GM12878 (cell line): ENCODE results near the gene SEC11C. TPM values are rescaled to one million over a fixed set of nuclear protein-coding genes. Genes with fewer than 3 reads are reported as not detected.

Experiments
- ATAC-seq: fragments of 200-7000 bp; cut with Tn5 transposase; 3 replicates; pipeline ENCODE4 v1.9.1; 2020; ENCODE audit warnings: mild to moderate bottlenecking, moderate library complexity
- BruUV-seq: library from RNA; stranded (reverse); fragments of 400-500 nt; replicated peaks from 2 replicates; lab custom pipeline; 2021; lab: Mats Ljungman, UMichigan
- CTCF ChIA-PET: fragments of 300-600 bp; sonication (Branson Sonifier 250); formaldehyde crosslinking; extraction: SDS; loops from one replicate; lab custom pipeline; 2021; ENCODE audit warnings: inconsistent platforms; lab: Yijun Ruan, JAX
- POLR2A ChIA-PET: fragments of 350-600 bp; formaldehyde crosslinking; extraction: SDS; loops from one replicate; lab custom pipeline; 2021; ENCODE audit warnings: inconsistent platforms; lab: Charles Lee
- RAD21 ChIA-PET: fragments of 300-600 bp; sonication (Branson Sonifier 250); formaldehyde crosslinking; loops from one replicate; lab custom pipeline; 2023; ENCODE audit warnings: antibody characterized with exemption; ENCODE audit not compliant: unreplicated experiment; lab: Charles Lee
- SMC1A ChIA-PET: fragments of 300-600 bp; sonication (Branson Sonifier 250); formaldehyde crosslinking; loops from one replicate; lab custom pipeline; 2023; ENCODE audit not compliant: unreplicated experiment, uncharacterized antibody; lab: Charles Lee
- DNase-seq: peaks from one replicate; pipeline ENCODE4 v3.0.0-alpha.2; 2011; ENCODE audit warnings: low read depth, low spot score
- FAIRE-seq: peaks from 3 replicates; lab custom pipeline; 2011; peaks lifted over from hg19 to GRCh38; lab: Jason Lieb, UNC
- H2AFZ ChIP-seq: 2 replicates; pipeline ENCODE4 v1.6.0; 2011; ENCODE audit warnings: low read depth, low read length, control low read depth; ENCODE audit not compliant: control insufficient read depth
- H3K27ac ChIP-seq: 2 replicates; pipeline ENCODE4 v1.5.1; 2011; ENCODE audit warnings: control low read depth; ENCODE audit not compliant: control insufficient read depth, insufficient read depth
- H3K27me3 ChIP-seq, 2 experiments: replicated peaks in 1 of 2; 2 replicates each; pipeline versions ENCODE4 v1.6.0 to v1.6.1; 2011; ENCODE audit warnings: low read length in 1 of 2; ENCODE audit not compliant: control insufficient read depth in 2 of 2, insufficient read depth in 2 of 2
- H3K36me3 ChIP-seq, 2 experiments: 2 replicates each; pipeline ENCODE4 v1.5.1; 2011; ENCODE audit warnings: low read length in 1 of 2; ENCODE audit not compliant: control insufficient read depth in 2 of 2, insufficient read depth in 2 of 2
- H3K4me1 ChIP-seq: 2 replicates; pipeline ENCODE4 v1.6.1; 2011; ENCODE audit warnings: mild to moderate bottlenecking, low read length, moderate library complexity, mixed read lengths; ENCODE audit not compliant: control insufficient read depth, insufficient read depth
- H3K4me2 ChIP-seq: 2 replicates; pipeline ENCODE4 v1.6.0; 2011; ENCODE audit warnings: control low read depth; ENCODE audit not compliant: control insufficient read depth, insufficient read depth
- H3K4me3 ChIP-seq: fragments of 200-600 bp; sonication (generic); 2 replicates; pipeline ENCODE4 v1.5.1; 2016
- H3K79me2 ChIP-seq: 2 replicates; pipeline ENCODE4 v1.6.0; 2011; ENCODE audit warnings: low read length; ENCODE audit not compliant: control insufficient read depth, insufficient read depth
- H3K9ac ChIP-seq: 2 replicates; pipeline ENCODE4 v1.8.0; 2011; ENCODE audit warnings: low read length, control low read depth, mixed read lengths; ENCODE audit not compliant: control insufficient read depth, insufficient read depth
- H3K9me3 ChIP-seq: replicated peaks from 3 replicates; pipeline ENCODE4 v1.5.1; 2011; ENCODE audit warnings: mild to moderate bottlenecking, low read length; ENCODE audit not compliant: control insufficient read depth, insufficient read depth
- H4K20me1 ChIP-seq: 2 replicates; pipeline ENCODE4 v1.6.0; 2011; ENCODE audit not compliant: control insufficient read depth, insufficient read depth
- CHD1 ChIP-seq: IDR thresholded peaks from 2 replicates; pipeline ENCODE4 v1.6.1; 2012; ENCODE audit warnings: low read depth, low read length, improper control_type of control experiment
- CUX1 ChIP-seq: IDR thresholded peaks from 2 replicates; pipeline ENCODE4 v1.6.1; 2012; ENCODE audit warnings: improper control_type of control experiment, low read depth, low read length; ENCODE audit not compliant: insufficient replicate concordance
- JUNB ChIP-seq: IDR thresholded peaks from 2 replicates; pipeline ENCODE4 v1.6.1; 2016; ENCODE audit warnings: antibody characterized with exemption, mild to moderate bottlenecking
- SP1 ChIP-seq: IDR thresholded peaks from one replicate; pipeline ENCODE4 v1.6.1; 2011; ENCODE audit warnings: low read depth, low read length
- TCF12 ChIP-seq: IDR thresholded peaks from 2 replicates; pipeline ENCODE4 v1.6.1; 2011; ENCODE audit warnings: low read depth, mild to moderate bottlenecking, low read length
- WGBS: methylation state at CpG from one replicate; pipeline ENCODE4 v1.1.6; 2016; ENCODE audit warnings: low lambda C conversion rate; ENCODE audit not compliant: insufficient replicate concordance, insufficient coverage; ENCODE audit errors: missing lambda C conversion rate; 5-methylcytosine and 5-hydroxymethylcytosine counted together
- in situ Hi-C: fragments of 300-500 bp; cut with MboI; formaldehyde crosslinking; loops from 9 replicates; pipeline ENCODE4 v1.14.3; 2018; ENCODE audit warnings: mixed read lengths
- intact Hi-C: fragments of 100-400 bp; cut with micrococcal nuclease; formaldehyde crosslinking; loops from one replicate; pipeline ENCODE4 v1.14.2; 2022; ENCODE audit not compliant: unreplicated experiment
- polyA plus RNA-seq, 11 experiments: library from polyadenylated mRNA; depleted of rRNA in 4 of 11; unstranded in 6 of 11; stranded (reverse) in 5 of 11; fragments of >200 nt; fragmentation: Nextera tagmentation in 4 of 11; fragmentation: Illumina TruSeq in 1 of 11; extraction: Ambion mirVana in 4 of 11; extraction: Trizol in 1 of 11; gene quantifications; 1 replicate in 1 of 11; 2 replicates in 10 of 11; pipeline versions ENCODE4 v1.2.1 to v1.2.3, GENCODE V29; 2011 to 2016; ENCODE audit warnings: inconsistent platforms in 2 of 11, missing spikeins in 2 of 11, low read depth in 1 of 11
- total RNA-seq, 4 experiments: library from RNA; depleted of rRNA in 3 of 4; stranded (reverse); fragments of >200 nt in 3 of 4; fragmentation: Illumina TruSeq in 1 of 4; extraction: Trizol in 1 of 4; gene quantifications; 2 replicates each; pipeline versions ENCODE4 v1.2.1 to v1.2.3, GENCODE V29; 2013 to 2021
- TF ChIP-seq, protein P1 (sequence below): fragments of 450-650 bp; IDR thresholded peaks from 2 replicates; pipeline ENCODE4 v1.6.1; 2016; ENCODE audit warnings: mild to moderate bottlenecking
- TF ChIP-seq, protein P2 (sequence below): IDR thresholded peaks from 2 replicates; pipeline ENCODE4 v1.6.1; 2012; ENCODE audit warnings: mild to moderate bottlenecking, low read depth, low read length

SEC11C gene
- total and polyA plus RNA-seq, 10 of the 15 experiments (the other 5 are each of a cell fraction or from before 2014, with no cell fraction given): 124 to 649 (median 211) TPM

- TF ChIP-seq CUX1: no peak
- TF ChIP-seq, protein P1, sequence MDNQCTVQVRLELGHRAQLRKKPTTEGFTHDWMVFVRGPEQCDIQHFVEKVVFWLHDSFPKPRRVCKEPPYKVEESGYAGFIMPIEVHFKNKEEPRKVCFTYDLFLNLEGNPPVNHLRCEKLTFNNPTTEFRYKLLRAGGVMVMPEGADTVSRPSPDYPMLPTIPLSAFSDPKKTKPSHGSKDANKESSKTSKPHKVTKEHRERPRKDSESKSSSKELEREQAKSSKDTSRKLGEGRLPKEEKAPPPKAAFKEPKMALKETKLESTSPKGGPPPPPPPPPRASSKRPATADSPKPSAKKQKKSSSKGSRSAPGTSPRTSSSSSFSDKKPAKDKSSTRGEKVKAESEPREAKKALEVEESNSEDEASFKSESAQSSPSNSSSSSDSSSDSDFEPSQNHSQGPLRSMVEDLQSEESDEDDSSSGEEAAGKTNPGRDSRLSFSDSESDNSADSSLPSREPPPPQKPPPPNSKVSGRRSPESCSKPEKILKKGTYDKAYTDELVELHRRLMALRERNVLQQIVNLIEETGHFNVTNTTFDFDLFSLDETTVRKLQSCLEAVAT: no peak
- TF ChIP-seq SP1: no peak
Observed at GRCh38 chr18:59114160-59114559, 25.5 kb upstream of the SEC11C start (continued).

DNA sequence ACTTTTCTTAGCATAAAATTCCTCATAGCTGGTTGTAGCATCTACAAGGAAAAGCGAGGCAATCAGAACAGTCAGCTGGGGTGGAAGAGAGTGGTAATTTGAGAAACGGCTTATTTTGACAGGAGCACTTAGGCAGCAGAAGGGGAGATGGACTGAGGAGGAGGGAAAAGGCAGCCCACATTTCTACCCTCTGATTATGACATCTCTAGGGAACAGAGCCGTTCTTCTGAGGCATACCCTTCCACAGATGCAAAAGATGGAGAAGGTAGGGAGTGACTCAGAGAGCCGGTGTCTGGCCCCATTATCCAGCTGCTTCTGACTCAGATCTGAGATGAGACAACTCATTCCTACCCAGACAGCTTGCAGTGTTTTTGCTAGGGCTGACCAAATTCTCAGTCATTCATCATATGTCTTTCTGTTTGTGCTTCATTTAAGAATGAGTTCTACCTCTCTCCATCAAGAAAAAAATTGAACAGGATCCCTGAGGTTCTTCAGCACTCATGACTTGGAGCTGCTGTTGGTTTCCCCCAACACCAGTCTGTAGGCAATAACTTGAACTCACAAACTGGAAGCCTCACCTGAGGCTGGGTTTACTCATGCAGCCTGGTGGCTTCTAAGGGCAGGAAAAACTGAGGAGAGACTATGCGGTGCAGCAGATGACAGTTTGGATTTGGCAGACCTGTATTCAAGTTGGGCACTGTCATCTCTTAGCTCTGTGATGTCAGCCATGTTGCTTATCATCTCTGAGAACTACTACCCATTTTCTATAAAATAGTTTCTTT, 15.9 kb upstream of the SEC11C start:
- H3K27me3 ChIP-seq: peaks cover 1 to 9% of the 10 kb centered on the region in 2 experiments; a peak in 2 of 4 replicates
- H3K4me3 ChIP-seq: no peak overlapping the region
- H3K4me2 ChIP-seq: no peak overlapping the region
- H4K20me1 ChIP-seq: no peaks in the 10 kb centered on the region
- FAIRE-seq (no peak), ATAC-seq (no peak; the same call in 2 of the 3 replicates), DNase-seq (no peak)
- no TSS peak for BruUV-seq
- ChIA-PET RAD21 (no interaction called here), SMC1A (no interaction called here), POLR2A (interaction anchor here (1.6 kb wide), 1 partner anchor 11 kb away, joined by 3 read pairs; no protein-coding TSS in a partner anchor), CTCF (no interaction called here)
- H3K9me3 ChIP-seq: no peaks in the 10 kb centered on the region
- in situ Hi-C loops (no loop called here), intact Hi-C loops (no loop called here)
- 4% methylated on average over 5 of the region's 5 CpGs for WGBS
- TF ChIP-seq, protein P2, sequence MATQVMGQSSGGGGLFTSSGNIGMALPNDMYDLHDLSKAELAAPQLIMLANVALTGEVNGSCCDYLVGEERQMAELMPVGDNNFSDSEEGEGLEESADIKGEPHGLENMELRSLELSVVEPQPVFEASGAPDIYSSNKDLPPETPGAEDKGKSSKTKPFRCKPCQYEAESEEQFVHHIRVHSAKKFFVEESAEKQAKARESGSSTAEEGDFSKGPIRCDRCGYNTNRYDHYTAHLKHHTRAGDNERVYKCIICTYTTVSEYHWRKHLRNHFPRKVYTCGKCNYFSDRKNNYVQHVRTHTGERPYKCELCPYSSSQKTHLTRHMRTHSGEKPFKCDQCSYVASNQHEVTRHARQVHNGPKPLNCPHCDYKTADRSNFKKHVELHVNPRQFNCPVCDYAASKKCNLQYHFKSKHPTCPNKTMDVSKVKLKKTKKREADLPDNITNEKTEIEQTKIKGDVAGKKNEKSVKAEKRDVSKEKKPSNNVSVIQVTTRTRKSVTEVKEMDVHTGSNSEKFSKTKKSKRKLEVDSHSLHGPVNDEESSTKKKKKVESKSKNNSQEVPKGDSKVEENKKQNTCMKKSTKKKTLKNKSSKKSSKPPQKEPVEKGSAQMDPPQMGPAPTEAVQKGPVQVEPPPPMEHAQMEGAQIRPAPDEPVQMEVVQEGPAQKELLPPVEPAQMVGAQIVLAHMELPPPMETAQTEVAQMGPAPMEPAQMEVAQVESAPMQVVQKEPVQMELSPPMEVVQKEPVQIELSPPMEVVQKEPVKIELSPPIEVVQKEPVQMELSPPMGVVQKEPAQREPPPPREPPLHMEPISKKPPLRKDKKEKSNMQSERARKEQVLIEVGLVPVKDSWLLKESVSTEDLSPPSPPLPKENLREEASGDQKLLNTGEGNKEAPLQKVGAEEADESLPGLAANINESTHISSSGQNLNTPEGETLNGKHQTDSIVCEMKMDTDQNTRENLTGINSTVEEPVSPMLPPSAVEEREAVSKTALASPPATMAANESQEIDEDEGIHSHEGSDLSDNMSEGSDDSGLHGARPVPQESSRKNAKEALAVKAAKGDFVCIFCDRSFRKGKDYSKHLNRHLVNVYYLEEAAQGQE: no peak
- no peak for TF ChIP-seq CHD1
- 0 out of 2 replicates have a peak, but pooled peaks have one; percentile 33 for TF ChIP-seq TCF12
- peak; percentile 69 for TF ChIP-seq JUNB
- no peak overlapping the region for H2AFZ ChIP-seq
- H3K36me3 ChIP-seq: no peaks in the 10 kb centered on the region
- no peaks in the 10 kb centered on the region for H3K4me1 ChIP-seq
- H3K79me2 ChIP-seq: no peaks in the 10 kb centered on the region
- no peak overlapping the region for H3K27ac ChIP-seq
- no peak overlapping the region for H3K9ac ChIP-seq
